NCI-H1436 treated with DMSO at 0.1 percent for 48 hours (cell line): ENCODE data around the gene PPHLN1.

ENCODE experiments used
- DNase-seq: peaks from one replicate; lab custom pipeline; 2025; lab: John Stamatoyannopoulos, UW

Gene PPHLN1, protein sequence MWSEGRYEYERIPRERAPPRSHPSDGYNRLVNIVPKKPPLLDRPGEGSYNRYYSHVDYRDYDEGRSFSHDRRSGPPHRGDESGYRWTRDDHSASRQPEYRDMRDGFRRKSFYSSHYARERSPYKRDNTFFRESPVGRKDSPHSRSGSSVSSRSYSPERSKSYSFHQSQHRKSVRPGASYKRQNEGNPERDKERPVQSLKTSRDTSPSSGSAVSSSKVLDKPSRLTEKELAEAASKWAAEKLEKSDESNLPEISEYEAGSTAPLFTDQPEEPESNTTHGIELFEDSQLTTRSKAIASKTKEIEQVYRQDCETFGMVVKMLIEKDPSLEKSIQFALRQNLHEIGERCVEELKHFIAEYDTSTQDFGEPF

DNA sequence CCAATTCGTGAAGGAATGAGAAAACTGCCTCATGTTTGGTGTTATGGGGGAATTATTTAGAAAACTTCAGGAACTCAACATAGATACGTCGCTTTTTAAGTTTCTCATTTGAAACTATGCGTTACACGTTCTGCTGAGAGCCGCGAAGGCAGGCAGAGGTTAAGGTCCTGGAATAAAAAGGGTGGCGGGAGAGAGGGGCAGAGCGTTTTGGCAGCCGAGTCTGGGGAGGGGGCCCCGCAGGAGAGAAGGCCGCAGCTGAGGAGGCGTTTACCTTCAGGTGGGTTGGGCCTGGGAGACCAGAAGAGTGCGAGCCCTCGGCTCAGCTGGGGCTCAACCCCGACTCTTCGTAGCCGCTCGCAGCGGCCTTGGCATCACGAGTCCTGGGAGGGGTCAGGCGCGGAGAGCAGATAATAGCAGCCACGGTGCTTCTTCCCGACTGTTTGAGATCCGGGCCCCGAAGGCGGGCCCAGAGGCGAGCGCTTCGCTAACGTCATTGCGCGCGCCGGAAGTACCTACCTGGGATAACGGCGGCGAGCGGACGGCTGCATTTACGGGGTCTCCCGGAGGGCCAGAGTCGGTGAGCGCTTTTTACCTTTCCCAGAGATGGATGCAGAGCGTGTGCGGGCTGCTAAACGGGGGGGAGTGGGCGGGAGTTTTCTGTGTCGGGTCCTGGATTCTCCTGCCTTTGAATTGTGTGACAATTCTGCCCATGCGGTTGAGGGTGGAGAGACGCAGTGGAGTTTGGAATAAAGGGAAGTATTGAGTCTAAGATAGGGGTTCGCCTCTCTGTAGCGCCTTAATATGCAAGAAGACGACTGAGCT is at the start of gene PPHLN1, which contains the start of gene ZCRB1:
PPHLN1 (plus strand) TSS at position 515 of the 822 bp plus-strand sequence. CDS start 9,736 bp downstream, outside the sequence.
ZCRB1 (minus strand) TSS at position 442 of the 822 bp plus-strand sequence. CDS start 1,992 bp downstream, outside the sequence.
- DNase-seq, result no peak

DNA sequence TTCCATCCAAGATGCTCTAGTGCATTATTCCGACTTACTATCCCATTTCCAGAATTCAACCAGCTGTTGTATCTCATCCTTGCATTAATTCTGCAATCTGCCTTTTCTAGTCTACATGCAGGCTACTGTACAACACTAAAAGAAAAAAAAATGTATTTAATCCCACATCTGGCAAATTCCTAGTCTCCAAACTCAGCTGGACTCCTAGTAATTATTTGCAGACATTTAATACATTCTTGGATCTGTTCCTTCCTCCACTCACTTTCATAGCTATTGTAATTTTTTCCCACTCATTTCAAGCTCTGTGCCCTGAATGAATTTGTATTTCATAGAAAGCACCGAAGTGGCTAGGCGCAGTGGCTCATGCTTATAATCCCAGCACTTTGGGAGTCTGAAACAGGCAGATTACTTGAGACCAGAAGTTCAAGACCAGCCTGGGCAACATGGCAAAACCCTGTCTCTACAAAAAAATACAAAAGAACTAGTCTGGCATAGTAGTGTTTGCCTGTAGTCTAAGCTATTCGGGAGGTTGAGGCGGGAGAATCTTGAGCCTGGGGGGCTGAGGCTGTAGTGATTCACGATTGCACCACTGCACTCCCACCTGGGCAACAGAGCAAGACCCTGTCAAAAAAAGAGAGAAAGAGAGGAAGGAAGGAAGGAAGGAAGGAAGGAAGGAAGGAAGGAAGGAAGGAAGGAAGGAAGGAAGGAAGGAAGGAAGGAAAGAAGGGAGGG is 48.4 kb upstream of the PPHLN1 start:
- DNase-seq, result no peak

DNA sequence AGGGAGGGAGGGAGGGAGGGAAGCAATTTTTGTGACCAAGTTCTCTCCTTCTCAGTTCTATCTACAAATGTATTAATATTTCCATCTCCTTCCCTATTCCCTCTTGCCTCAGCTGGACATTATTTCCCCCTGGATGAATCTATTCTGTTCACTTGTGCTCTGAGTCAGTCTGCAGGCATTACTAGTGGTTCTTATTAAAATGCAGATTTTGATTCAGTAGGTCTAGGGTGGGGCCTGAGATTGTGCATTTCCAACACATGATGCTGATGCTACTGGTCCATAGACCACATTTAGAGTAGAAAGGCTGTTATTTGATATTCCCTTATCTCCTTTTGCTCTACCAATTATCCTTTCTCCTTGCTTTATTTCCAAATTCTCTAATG is 47.8 kb upstream of the PPHLN1 start:
- DNase-seq, result no peak

DNA sequence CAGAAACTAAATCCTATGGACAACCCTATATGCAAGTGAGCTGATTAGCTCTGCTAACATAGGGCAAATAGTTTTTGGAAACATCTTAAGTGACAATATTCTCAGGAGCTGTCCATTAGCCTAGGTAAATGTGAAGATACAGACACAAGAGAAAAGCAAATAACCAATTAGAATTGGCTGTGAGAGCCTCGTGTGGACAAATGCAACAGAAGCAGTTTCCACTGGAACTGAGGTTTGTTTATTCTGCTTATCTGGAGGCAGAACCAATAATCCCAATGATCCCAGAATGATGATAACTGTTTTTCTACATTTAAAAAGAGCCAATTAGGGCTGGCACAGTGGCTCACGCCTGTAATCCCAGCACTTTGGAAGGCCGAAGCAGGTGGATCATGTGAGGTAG is 44.7 kb upstream of the PPHLN1 start:
- DNase-seq, result no peak

DNA sequence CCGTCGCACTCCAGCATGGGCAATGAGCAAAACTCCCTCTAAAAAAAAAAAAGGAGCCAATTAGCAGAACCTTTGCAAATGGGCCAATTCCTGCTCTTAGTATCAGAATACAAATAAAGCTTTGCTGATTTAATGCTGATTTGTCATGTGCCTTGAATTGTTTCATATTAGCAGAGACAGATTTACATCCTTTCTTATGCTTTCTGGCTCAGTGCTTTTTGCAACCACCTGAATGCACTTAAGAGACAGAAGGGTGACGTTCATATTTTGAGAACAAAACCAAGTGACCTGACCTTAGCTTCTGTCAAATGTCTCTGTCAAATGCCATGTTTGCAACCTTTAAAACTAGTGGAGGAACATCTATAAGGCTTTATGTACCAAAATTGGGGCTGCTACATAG is 44.1 kb upstream of the PPHLN1 start:
- DNase-seq, result no peak

DNA sequence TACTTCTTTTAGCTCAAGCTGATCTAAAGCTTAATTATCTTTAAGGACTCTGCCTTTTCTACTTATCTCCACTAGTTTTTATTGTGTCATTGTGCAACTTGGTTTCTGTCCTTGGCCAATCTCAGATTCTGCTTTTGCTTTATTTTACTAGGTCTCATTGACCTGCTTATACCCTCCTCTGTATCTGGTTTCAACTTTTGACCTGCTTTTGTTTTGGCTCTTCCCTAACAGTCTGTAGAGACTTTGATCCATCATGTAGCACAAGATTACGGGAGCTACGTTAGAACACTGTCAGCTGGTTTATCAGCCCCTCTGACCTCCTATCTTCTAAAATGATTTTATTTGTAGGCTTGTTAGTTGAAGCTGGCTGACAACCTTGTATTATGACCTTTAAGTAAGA is 43.7 kb upstream of the PPHLN1 start:
- DNase-seq, result no peak

DNA sequence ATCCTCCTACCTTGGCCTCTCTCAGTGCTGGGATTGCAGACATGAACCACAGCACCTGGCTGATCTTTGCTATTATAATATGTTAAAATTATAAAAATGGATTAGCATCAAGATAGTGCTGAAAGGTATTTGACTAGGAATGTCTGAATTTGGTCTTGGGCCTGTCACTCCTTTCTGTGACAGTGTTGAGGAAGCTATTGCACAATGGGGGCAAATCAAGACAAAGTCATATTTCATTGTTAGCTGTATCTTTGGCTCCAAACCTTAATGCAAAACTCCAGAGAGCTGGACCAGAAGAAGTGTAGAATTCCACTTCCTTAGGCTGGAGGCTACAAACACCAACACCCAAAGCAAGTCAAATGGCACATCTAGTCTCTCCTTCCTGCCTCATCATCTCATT is 42.2 kb upstream of the PPHLN1 start:
- no peak for DNase-seq

DNA sequence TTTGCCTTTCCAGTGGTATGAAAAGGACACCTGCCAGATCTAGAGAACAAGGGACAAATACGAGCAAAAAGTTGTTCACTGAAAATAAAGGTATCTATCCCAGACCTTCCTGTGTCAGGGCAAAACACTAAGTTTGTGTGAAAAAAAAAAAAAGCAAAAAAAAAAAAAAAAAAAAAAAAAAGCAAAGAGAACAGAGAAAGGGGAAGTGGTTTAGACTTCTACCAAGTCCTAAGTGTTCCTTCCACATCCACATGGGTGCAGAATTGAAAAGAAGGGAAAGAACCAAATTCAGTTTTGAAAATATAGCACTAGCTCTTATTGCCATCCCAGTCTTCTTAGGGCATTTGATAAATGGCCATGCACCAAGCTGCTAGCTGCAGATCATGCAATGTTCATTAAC is 41.8 kb upstream of the PPHLN1 start:
- no peak for DNase-seq

DNA sequence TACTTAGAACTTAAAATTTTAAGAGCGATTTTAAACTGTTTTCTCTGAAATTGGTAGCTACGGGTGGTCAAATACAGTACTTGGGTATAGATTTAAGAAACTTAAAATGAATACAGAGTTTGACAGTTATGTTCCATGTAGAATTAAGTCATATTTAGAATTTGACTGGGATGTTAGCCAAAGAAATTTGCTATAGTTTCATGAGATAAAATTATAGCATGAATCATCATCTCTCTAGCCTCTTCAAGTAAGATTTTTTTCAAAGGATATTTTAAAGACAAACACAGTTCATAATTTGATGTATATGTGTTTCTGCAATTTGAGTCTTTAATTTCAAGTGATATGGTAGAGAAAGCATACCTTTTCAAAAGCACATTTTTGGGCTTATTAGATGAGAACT is 41.1 kb upstream of the PPHLN1 start:
- no peak for DNase-seq

DNA sequence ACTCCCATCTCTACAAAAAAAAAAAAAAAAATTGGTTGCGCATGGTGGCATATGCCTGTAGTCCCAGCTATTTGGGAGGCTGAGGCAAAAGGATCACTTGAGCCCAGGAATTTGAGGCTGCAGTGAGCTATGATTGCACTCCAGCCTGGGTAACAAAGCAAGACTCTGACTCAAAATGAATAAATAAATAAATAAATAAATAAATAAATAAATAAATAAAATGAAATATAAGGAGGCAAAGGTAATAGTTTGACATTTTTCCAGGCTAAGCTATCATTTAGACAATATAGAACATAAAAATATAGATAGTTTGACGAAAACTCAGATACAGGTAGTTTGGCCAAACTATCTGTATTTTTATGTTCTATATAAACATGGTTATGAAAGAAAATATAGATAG is 40.5 kb upstream of the PPHLN1 start:
- DNase-seq, result no peak

DNA sequence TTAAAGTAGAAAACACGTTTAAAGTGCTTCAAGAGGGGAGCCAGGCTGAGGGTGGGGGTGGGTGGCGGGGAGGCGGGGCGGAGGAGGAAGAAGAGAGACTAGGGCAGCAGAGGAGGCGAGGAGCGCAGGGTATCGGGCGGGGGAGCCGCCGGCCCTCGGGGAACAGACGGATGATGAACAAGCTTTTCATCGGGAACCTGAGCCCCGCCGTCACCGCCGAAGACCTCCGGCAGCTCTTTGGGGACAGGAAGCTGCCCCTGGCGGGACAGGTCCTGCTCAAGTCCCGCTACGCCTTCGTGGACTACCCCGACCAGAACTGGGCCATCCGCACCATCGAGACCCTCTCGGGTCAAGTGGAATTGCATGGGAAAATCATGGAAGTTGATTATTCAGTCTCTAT is 39.2 kb upstream of the PPHLN1 start:
- DNase-seq, result no peak

DNA sequence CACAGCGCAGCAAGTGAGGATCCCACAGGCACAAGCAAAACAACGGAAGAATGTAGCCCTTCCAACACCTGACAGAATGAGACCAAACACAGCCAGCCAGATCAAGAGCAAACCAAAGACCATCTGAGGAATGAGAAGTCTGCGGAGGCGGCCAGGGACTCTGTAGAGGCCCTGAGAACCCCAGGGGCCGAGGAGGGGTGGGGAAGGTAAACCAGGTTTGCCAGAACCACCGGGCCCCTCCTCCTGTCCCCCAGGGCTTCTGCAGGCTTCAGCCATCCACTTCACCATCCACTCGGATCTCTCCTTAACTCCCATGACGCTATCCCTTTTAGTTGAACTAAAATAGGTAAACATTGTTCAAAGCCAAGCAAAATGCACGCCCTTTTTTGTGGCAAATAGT is 37.4 kb upstream of the PPHLN1 start:
- DNase-seq, result no peak

DNA sequence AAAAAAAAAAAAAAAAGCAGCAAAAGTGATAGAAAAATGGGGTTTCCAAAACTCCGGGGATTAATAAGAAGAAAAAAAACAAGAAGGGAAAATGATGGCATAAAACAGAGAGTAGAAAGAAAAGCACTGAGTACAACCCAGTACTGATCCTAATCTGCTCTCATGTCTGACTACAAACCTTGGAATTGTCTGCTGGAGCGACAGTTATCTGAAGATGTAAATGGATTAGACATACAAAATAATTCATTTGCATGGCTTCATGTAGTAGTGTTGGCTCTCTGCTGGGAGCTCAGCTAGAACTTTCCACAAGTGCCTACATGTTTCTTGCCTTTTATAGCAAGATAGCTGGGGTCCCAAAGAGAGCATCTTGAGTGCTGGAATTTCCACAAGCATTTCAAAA is 34.3 kb upstream of the PPHLN1 start:
- DNase-seq, result no peak

DNA sequence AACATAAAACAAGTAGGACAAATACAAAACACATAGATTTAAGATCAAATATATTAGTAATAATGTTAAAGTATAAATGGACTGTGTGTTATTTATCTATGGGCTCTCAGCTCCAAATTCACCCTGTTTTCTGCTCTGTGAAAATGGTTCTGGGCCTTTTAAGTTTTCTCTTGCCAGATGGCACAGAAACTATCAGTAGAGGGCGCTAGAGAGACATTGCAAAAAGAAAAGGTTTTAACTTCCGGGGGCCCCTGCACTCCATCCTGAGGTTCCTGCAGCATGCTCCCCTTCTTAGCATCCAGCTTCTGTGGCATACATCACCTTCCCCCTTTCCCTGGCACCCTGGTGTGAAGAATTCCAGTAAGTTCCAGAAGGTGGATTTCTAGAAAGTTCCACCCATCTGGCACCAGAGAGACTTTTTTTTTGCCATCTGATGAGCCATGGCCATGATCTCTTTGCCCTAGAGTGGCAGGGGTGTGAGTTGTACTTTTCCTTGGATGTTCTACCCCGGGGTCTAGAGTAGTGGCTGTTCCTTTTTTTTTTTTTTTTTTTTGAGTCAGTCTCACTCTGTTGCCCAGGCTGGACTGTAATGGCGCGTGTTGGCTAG is 29.4 kb upstream of the PPHLN1 start:
- DNase-seq, result no peak

DNA sequence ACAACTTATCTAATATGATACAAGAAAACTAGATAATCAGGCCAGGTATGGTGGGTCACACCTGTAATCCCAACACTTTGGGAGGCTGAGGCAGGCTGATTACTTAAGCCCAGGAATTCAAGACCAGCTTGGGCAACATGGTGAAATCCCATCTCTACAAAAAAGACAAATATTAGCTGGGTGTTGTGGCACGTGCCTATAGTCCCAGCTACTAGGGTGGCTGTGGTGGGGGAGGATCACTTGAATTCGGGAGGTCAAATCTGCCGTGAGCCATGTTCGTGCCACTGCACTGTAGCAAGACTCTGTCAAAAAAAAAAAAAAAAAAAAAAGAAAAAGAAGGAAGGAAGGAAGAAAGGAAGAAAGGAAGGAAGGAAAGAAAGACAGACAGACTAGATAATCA is 27.1 kb upstream of the PPHLN1 start:
- DNase-seq, result no peak

DNA sequence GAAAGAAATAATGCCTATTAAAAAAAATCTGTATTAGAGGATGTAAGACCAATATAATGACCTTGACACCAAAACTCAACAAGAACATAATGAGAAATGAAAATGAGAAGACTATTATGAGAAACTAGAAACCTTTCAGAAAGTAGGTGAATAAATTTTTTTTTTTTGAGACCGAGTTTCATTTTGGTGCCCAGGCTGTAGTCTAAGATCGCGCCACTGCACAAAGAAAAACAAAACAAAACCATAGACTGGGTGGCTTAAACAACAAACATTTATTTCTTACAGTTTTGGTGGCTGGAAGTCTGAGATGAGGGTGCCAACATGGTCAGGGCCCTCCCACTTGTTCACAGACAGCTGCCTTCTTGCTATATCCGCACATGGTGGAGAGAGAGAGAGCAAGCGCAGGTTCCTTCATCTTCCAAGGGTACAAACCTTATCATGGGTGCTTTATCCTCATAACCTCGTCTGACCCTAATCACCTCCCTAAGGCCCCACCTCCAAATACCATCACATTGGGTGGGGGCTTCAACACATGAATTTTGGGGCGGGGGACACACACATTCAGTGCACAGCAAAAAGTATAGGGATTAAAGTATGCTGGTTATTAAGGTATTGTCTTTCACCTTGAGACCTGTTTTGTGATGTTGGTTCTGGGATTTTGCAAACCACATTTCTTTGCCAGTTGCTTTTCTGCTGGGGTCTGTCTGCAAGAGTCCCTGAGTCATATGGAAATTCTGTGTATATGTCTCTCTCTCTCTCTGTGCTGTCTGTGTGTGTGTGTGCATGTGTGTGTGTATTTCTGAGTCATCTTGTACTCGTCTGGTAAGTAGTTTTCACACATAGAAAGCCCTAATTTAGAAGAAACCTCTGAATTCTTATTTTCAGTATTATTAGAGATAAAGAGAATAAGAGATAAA is 26.3 kb upstream of the PPHLN1 start:
- DNase-seq, result no peak

DNA sequence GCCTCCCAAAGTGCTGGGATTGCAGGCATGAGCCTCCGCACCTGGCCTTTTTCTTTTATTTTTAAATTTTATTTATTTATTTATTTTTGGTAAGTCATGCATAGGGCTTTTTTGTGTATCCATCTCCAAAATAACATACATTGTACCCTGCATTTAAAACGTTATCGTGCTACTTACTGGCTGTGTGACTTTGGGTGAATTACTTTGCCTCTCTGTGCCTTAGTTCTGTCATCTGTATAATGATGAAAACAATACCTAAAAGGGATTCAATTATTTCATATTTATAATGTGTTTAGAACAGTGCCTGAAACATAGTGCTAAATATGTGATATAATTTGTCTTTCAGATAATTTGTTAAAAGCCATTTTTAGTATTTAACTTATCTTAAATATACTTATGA is 19.7 kb upstream of the PPHLN1 start:
- DNase-seq, result no peak

DNA sequence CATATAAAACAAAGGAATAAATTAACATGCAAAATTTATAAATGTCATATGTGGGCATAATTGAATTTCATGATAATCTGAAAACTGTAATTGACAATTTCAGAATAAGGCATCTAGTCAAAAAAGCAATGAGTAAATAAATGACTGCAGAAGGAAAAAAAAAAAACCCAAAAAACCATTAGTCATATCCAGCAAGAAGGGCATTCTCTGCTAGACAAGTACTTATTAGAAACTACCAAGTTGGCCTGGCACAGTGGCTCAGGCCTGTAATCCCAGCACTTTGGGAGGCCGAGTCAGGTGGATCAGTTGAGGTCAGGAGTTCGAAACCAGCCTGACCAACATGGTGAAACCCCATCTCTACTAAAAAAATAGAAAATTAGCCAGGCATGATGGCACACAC is 17.6 kb upstream of the PPHLN1 start:
- DNase-seq, result no peak

DNA sequence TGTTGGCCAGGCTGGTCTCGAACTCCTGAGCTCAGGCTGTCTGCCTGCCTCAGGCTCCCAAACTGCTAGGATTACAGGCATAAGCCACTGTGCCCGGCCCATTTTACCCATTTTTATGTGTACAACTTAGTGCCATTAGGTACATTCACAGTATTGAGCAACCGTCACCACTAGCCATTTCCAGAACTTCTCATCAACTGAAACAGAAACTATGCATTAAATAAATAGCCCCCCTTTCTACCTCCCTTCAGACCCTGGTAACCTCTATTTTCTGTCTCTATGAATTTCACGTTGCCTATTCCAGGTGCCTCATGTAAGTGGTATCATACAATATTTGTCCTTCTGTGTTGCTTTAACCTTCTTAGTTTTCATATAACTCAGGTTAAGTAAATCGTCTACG is 16.0 kb upstream of the PPHLN1 start:
- DNase-seq, result no peak

DNA sequence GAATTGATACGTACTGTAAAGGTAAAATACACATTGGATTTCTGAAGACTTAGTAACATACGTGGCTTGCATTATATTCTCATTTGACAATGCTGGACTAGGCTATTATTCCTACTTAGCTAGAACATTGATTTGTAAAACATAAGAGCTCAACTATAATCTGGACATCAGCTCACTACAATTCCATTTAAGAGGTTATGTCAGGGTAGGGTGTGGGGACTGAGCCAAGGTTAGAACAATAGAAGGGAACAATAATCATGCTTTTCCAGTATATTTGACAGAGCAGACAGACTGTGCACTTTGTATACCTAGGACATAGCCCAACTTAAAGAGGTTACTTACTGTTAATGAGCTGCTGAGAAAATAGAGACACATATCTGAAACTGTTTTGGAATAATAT is 10.9 kb upstream of the PPHLN1 start:
- no peak for DNase-seq

DNA sequence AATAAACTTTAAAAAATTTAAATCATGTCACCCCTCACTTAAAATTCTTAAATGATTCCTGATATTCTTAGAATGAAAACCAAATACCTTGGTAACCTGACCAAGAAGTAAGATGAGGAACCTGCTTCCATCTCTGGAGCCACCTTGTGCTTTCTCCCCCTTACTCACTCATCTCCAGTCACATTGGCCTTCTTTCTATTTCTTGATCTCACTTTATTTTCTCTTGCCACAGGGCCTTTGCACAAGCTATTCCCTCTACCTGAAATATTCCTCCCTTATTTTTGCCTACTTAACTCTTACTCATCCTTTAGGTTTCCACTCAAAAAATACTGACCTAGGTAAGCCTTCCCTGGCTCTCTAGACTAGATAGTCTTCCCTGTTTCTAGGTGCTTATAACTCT is 5.2 kb upstream of the PPHLN1 start:
- DNase-seq, result no peak
